K562 (cell line): ENCODE measurements around the gene BTBD10. TPM values are rescaled to one million over a fixed set of nuclear protein-coding genes. Genes with fewer than 3 reads are reported as not detected.

Experiments used
- CBFA2T3 ChIP-seq: fragments of 450-650 bp; IDR thresholded peaks from 2 replicates; pipeline ENCODE4 v1.6.1; 2017
- CEBPG ChIP-seq, 3 experiments: fragments of 200-800 bp in 1 of 3; sonication (Bioruptor generic) in 1 of 3; sonication (generic) in 1 of 3; formaldehyde crosslinking in 1 of 3; IDR thresholded peaks in 2 of 3; conservative IDR thresholded peaks in 1 of 3; 2 replicates each; pipeline versions ENCODE4 v1.6.1 to v1.8.0; 2016 to 2022; ENCODE audit warnings: missing compliant biosample characterization in 2 of 3, missing genetic modification characterization in 2 of 3, mild to moderate bottlenecking in 1 of 3, missing genetic modification reagents in 1 of 3
- CTBP1 ChIP-seq: fragments of 450-650 bp; IDR thresholded peaks from 2 replicates; pipeline ENCODE4 v1.6.1; 2016; ENCODE audit warnings: borderline replicate concordance
- CXXC5 ChIP-seq: fragments of 250-450 bp; sonication (Bioruptor Pico); IDR thresholded peaks from 2 replicates; pipeline ENCODE4 v1.8.0; 2022; ENCODE audit warnings: inconsistent platforms, mild to moderate bottlenecking, moderate library complexity
- EGR1 ChIP-seq: fragments of 450-650 bp; conservative IDR thresholded peaks from 2 replicates; pipeline ENCODE4 v1.6.1; 2017; ENCODE audit warnings: mild to moderate bottlenecking
- ESRRA ChIP-seq: fragments of 450-650 bp; IDR thresholded peaks from 2 replicates; pipeline ENCODE4 v1.6.1; 2014; ENCODE audit warnings: low read depth, mild to moderate bottlenecking, moderate library complexity, borderline replicate concordance
- EWSR1 ChIP-seq: fragments of 450-650 bp; IDR thresholded peaks from 2 replicates; pipeline ENCODE4 v1.6.1; 2018; ENCODE audit warnings: borderline replicate concordance, mild to moderate bottlenecking, low read depth, moderate library complexity; ENCODE audit not compliant: partially characterized antibody
- KDM1A ChIP-seq, 2 experiments: fragments of 450-650 bp; IDR thresholded peaks; 2 replicates each; pipeline ENCODE4 v1.6.1; 2016; ENCODE audit warnings: mild to moderate bottlenecking in 2 of 2
- KLF6 ChIP-seq: fragments of 250-450 bp; sonication (Bioruptor Pico); IDR thresholded peaks from 2 replicates; pipeline ENCODE4 v1.4.0; 2020; ENCODE audit warnings: mild to moderate bottlenecking, moderate library complexity, borderline replicate concordance
- MAFK ChIP-seq: IDR thresholded peaks from 2 replicates; pipeline ENCODE4 v1.6.1; 2011; ENCODE audit warnings: low read length, improper control_type of control experiment
- MTA1 ChIP-seq: fragments of 450-650 bp; IDR thresholded peaks from 2 replicates; pipeline ENCODE4 v1.6.1; 2017; ENCODE audit warnings: borderline replicate concordance
- NEUROD1 ChIP-seq: fragments of 150-350 bp; IDR thresholded peaks from 2 replicates; pipeline ENCODE4 v1.6.1; 2014; ENCODE audit warnings: borderline replicate concordance, low read length, low read depth; ENCODE audit not compliant: partially characterized antibody
- NFATC3 ChIP-seq: fragments of 450-650 bp; IDR thresholded peaks from 2 replicates; pipeline ENCODE4 v1.6.1; 2017; ENCODE audit warnings: mild to moderate bottlenecking
- NR2C2 ChIP-seq, 2 experiments: fragments of 200-800 bp in 1 of 2; sonication (Bioruptor generic) in 1 of 2; sonication (generic) in 1 of 2; formaldehyde crosslinking in 1 of 2; IDR thresholded peaks; 2 replicates each; pipeline versions ENCODE4 v1.6.1 to v1.8.0; 2016 to 2022; ENCODE audit warnings: mild to moderate bottlenecking in 1 of 2, missing compliant biosample characterization in 1 of 2, missing genetic modification characterization in 1 of 2, missing genetic modification reagents in 1 of 2
- POLR2B ChIP-seq: fragments of 450-650 bp; IDR thresholded peaks from 2 replicates; pipeline ENCODE4 v1.6.1; 2018; ENCODE audit warnings: low read depth; ENCODE audit not compliant: partially characterized antibody
- SAP30 ChIP-seq: fragments of 200-600 bp; sonication (generic); IDR thresholded peaks from 2 replicates; pipeline ENCODE4 v1.6.1; 2012; ENCODE audit warnings: borderline replicate concordance, low read depth, mild to moderate bottlenecking, moderate library complexity, low read length, control low read depth, inconsistent platforms; ENCODE audit not compliant: insufficient read depth, poor library complexity, severe bottlenecking
- SPI1 ChIP-seq: IDR thresholded peaks from 2 replicates; pipeline ENCODE4 v1.6.1; 2011; ENCODE audit warnings: low read depth, low read length, control low read depth, borderline replicate concordance
- VEZF1 ChIP-seq: fragments of 200-800 bp; sonication (Bioruptor generic); IDR thresholded peaks from 2 replicates; pipeline ENCODE4 v1.6.1; 2017; ENCODE audit warnings: missing genetic modification characterization, missing compliant biosample characterization
- ZBTB7A ChIP-seq: IDR thresholded peaks from 2 replicates; pipeline ENCODE4 v1.6.1; 2011; ENCODE audit warnings: low read depth, mild to moderate bottlenecking, low read length, moderate library complexity, borderline replicate concordance; ENCODE audit not compliant: control insufficient read depth
- ZC3H11A ChIP-seq: IDR thresholded peaks from 2 replicates; pipeline ENCODE4 v1.6.1; 2012; ENCODE audit warnings: low read depth, low read length, improper control_type of control experiment
- ZNF280A ChIP-seq: fragments of 450-650 bp; IDR thresholded peaks from 2 replicates; pipeline ENCODE4 v1.6.1; 2018; ENCODE audit warnings: mild to moderate bottlenecking, low read depth; ENCODE audit not compliant: partially characterized antibody
- ZNF395 ChIP-seq: fragments of 200-800 bp; sonication (Bioruptor generic); IDR thresholded peaks from 2 replicates; pipeline ENCODE4 v1.6.1; 2017; ENCODE audit warnings: missing genetic modification characterization, missing compliant biosample characterization
- ZNF408 ChIP-seq: fragments of 250-450 bp; sonication (Bioruptor Pico); IDR thresholded peaks from 2 replicates; pipeline ENCODE4 v1.4.0; 2020; ENCODE audit warnings: low read depth, mild to moderate bottlenecking, moderate library complexity
- ZNF717 ChIP-seq: fragments of 250-450 bp; sonication (Bioruptor Pico); IDR thresholded peaks from 2 replicates; pipeline ENCODE4 v1.5.0; 2021
- polyA plus RNA-seq, 8 experiments: library from polyadenylated mRNA; depleted of rRNA in 4 of 8; stranded (reverse) in 5 of 8; unstranded in 3 of 8; fragments of >200 nt; fragmentation: Nextera tagmentation in 2 of 8; fragmentation: Illumina TruSeq in 1 of 8; extraction: Ambion mirVana in 2 of 8; extraction: Trizol in 1 of 8; gene quantifications; 2 replicates each; pipeline versions ENCODE4 v1.2.1 to v1.2.3, GENCODE V29; 2011 to 2014; ENCODE audit warnings: inconsistent platforms in 1 of 8, missing spikeins in 1 of 8
- total RNA-seq, 7 experiments: library from RNA; depleted of rRNA in 6 of 7; stranded (reverse); fragments of >200 nt in 6 of 7; fragmentation: Illumina TruSeq in 2 of 7; extraction: Trizol in 2 of 7; gene quantifications; 2 replicates each; pipeline versions ENCODE4 v1.2.1 to v1.2.3, GENCODE V29; 2011 to 2021; ENCODE audit warnings: low replicate concordance in 1 of 7

Gene BTBD10
- total and polyA plus RNA-seq, 9 of the 15 experiments (the other 6 are each of a cell fraction or from before 2014, with no cell fraction given) = 11.6 to 22.8 (median 16.3) TPM

- TF ChIP-seq VEZF1 (CRISPR knock-in tag) (peak; percentile 66), ZC3H11A (no peak), ZBTB7A (no peak), NR2C2 (CRISPR knock-in tag; IDR thresholded peaks at IDR 0.05) (no peak), NR2C2 (tag; IDR thresholded peaks at IDR 0.05) (no peak), CEBPG (CRISPR knock-in tag; IDR thresholded peaks at IDR 0.05) (no peak), CEBPG (tag; conservative IDR thresholded peaks at IDR 0.05 in 1 of 2, IDR thresholded peaks at IDR 0.05 in 1 of 2) (no peak), CBFA2T3 (no peak), POLR2B (no peak), ESRRA (no peak), ZNF280A (no peak), ZNF395 (CRISPR knock-in tag) (0 out of 2 replicates have a peak, but pooled peaks have one; percentile 31), ZNF717 (CRISPR knock-in tag) (no peak), MAFK (no peak), SAP30 (peak; percentile 60), EGR1 (no peak), EWSR1 (no peak), ZNF408 (CRISPR knock-in tag) (no peak), KDM1A (IDR thresholded peaks at IDR 0.05) (peak; percentile 35 to 66; a peak in 1 of 4 replicates), NEUROD1 (no peak), CXXC5 (CRISPR knock-in tag) (peak; percentile 41; the same call in 1 of the 2 replicates), KLF6 (CRISPR knock-in tag) (no peak), CTBP1 (peak; percentile 94), NFATC3 (no peak), SPI1 (peak; percentile 25; the same call in 1 of the 2 replicates), MTA1 (peak; percentile 37; the same call in 1 of the 2 replicates)
These were observed 616 bp downstream of the BTBD10 start (continued) for GRCh38 chr11:13462311-13462900.
